PC-9 (cell line): ENCODE results near the gene AFF4. TPM values are rescaled to one million over a fixed set of nuclear protein-coding genes. Genes with fewer than 3 reads are reported as not detected.

Source experiments
- BruUV-seq: library from RNA; stranded (reverse); fragments of 400-500 nt; replicated peaks from 2 replicates; lab custom pipeline; 2021; lab: Mats Ljungman, UMichigan
- CTCF ChIA-PET: fragments of 300-600 bp; sonication (Branson Sonifier 250); formaldehyde crosslinking; loops from one replicate; lab custom pipeline; 2022; ENCODE audit warnings: antibody characterized with exemption; lab: Charles Lee
- POLR2A ChIA-PET: fragments of 300-600 bp; sonication (Branson Sonifier 250); formaldehyde crosslinking; loops from one replicate; lab custom pipeline; 2022; ENCODE audit warnings: antibody characterized with exemption; ENCODE audit not compliant: unreplicated experiment; lab: Charles Lee
- DNase-seq, 2 experiments: peaks; one replicate each; pipeline versions ENCODE4 v3.0.0 to v3.0.0-alpha.2; 2015 to 2022; ENCODE audit warnings: mixed read lengths in 1 of 2
- H2AFZ ChIP-seq: fragments of 200-600 bp; sonication (generic); 2 replicates; pipeline ENCODE4 v1.8.1; 2017; ENCODE audit warnings: antibody characterized with exemption
- H3F3A ChIP-seq: fragments of 200-600 bp; sonication (generic); 2 replicates; pipeline ENCODE4 v1.8.1; 2017; ENCODE audit warnings: antibody characterized with exemption, mild to moderate bottlenecking, low read depth; ENCODE audit not compliant: insufficient read depth
- H3K27ac ChIP-seq: fragments of 200-600 bp; sonication (generic); 2 replicates; pipeline ENCODE4 v1.6.1; 2016; ENCODE audit warnings: mixed run types
- H3K27me3 ChIP-seq: fragments of 200-600 bp; sonication (generic); 2 replicates; pipeline ENCODE4 v1.6.1; 2016; ENCODE audit warnings: low read depth, mixed run types; ENCODE audit not compliant: insufficient read depth
- H3K36me3 ChIP-seq: fragments of 200-600 bp; sonication (generic); 2 replicates; pipeline ENCODE4 v1.6.1; 2016; ENCODE audit warnings: low read depth, mixed run types
- H3K4me1 ChIP-seq: fragments of 200-600 bp; sonication (generic); replicated peaks from 2 replicates; pipeline ENCODE4 v1.6.1; 2016; ENCODE audit warnings: mixed run types; ENCODE audit not compliant: insufficient read depth
- H3K4me2 ChIP-seq: fragments of 200-600 bp; sonication (generic); 2 replicates; pipeline ENCODE4 v1.6.1; 2017; ENCODE audit warnings: mixed run types
- H3K4me3 ChIP-seq: fragments of 200-600 bp; sonication (generic); 2 replicates; pipeline ENCODE4 v1.6.1; 2016; ENCODE audit warnings: mixed run types
- H3K79me2 ChIP-seq: fragments of 200-600 bp; sonication (generic); 2 replicates; pipeline ENCODE4 v1.6.1; 2017; ENCODE audit warnings: low read depth, mixed run types
- H3K9me2 ChIP-seq: fragments of 200-600 bp; sonication (generic); 2 replicates; pipeline ENCODE4 v1.8.1; 2017; ENCODE audit warnings: mild to moderate bottlenecking; ENCODE audit not compliant: insufficient read depth
- H3K9me3 ChIP-seq: fragments of 200-600 bp; sonication (generic); 2 replicates; pipeline ENCODE4 v1.8.1; 2016; ENCODE audit warnings: low read depth; ENCODE audit not compliant: insufficient read depth
- H4K20me1 ChIP-seq: fragments of 200-600 bp; sonication (generic); 2 replicates; pipeline ENCODE4 v1.8.1; 2017; ENCODE audit not compliant: insufficient read depth
- EZH2 ChIP-seq: fragments of 200-600 bp; sonication (generic); IDR thresholded peaks from 2 replicates; pipeline ENCODE4 v1.8.0; 2017; ENCODE audit warnings: antibody characterized with exemption, low read depth
- intact Hi-C: fragments of 100-400 bp; cut with micrococcal nuclease; formaldehyde crosslinking; loops from one replicate; pipeline ENCODE4 v1.10.0; 2022; ENCODE audit not compliant: unreplicated experiment
- total RNA-seq: library from RNA; stranded (reverse); gene quantifications from 2 replicates; pipeline ENCODE4 v1.2.3, GENCODE V29; 2021
- TF ChIP-seq, protein P1 (sequence below): fragments of 200-600 bp; sonication (generic); conservative IDR thresholded peaks from 2 replicates; pipeline ENCODE4 v1.6.1; 2017; ENCODE audit warnings: mixed run types, antibody characterized with exemption, mild to moderate bottlenecking, moderate library complexity

The AFF4 gene
- total RNA-seq, 1 experiment from 2014 or later: 59.5 TPM

DNA sequence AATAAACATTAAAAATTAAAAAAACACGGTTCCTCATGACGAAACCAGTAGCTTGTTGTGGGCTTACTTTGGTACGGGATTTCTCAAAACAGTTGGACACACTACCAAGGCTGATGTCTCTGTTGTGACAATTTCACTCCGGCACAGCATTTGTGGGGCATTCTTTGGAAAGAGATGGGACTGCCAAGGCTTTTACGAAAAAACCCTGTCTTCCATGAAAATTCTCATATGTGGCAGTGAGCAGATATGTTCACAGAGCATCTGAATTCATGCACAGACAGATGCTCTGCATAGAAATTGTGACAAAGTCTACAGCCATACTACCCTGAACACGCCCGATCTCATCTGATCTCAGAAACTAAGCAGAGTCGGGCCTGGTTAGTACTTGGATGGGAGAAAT, 115.2 kb downstream of the AFF4 start:
- no peak for DNase-seq
- Histone ChIP-seq H3K4me3 (no peak overlapping the region), H3K4me2 (no peak overlapping the region), H3K36me3 (no peaks in the 10 kb centered on the region), H3K27me3 (no peaks in the 10 kb centered on the region), H4K20me1 (no peaks in the 10 kb centered on the region), H3K4me1 (peaks cover 9% of the 10 kb centered on the region), H3K9me2 (no peaks in the 10 kb centered on the region), H3K27ac (no peak overlapping the region), H3K79me2 (no peaks in the 10 kb centered on the region), H3F3A (0 out of 2 replicates have a peak, but pooled peaks cover 6% of the 10 kb centered on the region), H2AFZ (no peak overlapping the region), H3K9me3 (no peaks in the 10 kb centered on the region)
- intact Hi-C loops: no loop called here
- BruUV-seq: no TSS peak
- CTCF ChIA-PET: interaction anchor here (0.6 kb wide), 1 partner anchor 300 kb away, joined by 4 read pairs; no protein-coding TSS in a partner anchor
- TF ChIP-seq, protein P1, sequence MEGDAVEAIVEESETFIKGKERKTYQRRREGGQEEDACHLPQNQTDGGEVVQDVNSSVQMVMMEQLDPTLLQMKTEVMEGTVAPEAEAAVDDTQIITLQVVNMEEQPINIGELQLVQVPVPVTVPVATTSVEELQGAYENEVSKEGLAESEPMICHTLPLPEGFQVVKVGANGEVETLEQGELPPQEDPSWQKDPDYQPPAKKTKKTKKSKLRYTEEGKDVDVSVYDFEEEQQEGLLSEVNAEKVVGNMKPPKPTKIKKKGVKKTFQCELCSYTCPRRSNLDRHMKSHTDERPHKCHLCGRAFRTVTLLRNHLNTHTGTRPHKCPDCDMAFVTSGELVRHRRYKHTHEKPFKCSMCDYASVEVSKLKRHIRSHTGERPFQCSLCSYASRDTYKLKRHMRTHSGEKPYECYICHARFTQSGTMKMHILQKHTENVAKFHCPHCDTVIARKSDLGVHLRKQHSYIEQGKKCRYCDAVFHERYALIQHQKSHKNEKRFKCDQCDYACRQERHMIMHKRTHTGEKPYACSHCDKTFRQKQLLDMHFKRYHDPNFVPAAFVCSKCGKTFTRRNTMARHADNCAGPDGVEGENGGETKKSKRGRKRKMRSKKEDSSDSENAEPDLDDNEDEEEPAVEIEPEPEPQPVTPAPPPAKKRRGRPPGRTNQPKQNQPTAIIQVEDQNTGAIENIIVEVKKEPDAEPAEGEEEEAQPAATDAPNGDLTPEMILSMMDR: no peak
- no peak for TF ChIP-seq EZH2
- POLR2A ChIA-PET: no interaction called here

- Histone ChIP-seq H3K27me3 (no peaks in the 10 kb centered on the region), H3K36me3 (no peaks in the 10 kb centered on the region), H2AFZ (0 out of 2 replicates have a peak overlapping the region, but pooled peaks have one; percentile 33), H3K79me2 (no peaks in the 10 kb centered on the region), H3K9me3 (no peaks in the 10 kb centered on the region), H3K4me2 (peak overlapping the region; percentile 54), H3K4me3 (no peak overlapping the region), H3K27ac (peak overlapping the region; percentile 90), H3K4me1 (peaks cover 56% of the 10 kb centered on the region), H3F3A (peaks cover 53% of the 10 kb centered on the region), H4K20me1 (no peaks in the 10 kb centered on the region), H3K9me2 (no peaks in the 10 kb centered on the region)
- CTCF ChIA-PET: no interaction called here
- POLR2A ChIA-PET: no interaction called here
- TF ChIP-seq EZH2: no peak
- TF ChIP-seq, protein P1: no peak
- peak in 1 of 2 experiments; percentile 76 for DNase-seq
- BruUV-seq: no TSS peak
- intact Hi-C loops: no loop called here
Observed at GRCh38 chr5:132841305-132841704, 122.1 kb downstream of the AFF4 start.

DNA sequence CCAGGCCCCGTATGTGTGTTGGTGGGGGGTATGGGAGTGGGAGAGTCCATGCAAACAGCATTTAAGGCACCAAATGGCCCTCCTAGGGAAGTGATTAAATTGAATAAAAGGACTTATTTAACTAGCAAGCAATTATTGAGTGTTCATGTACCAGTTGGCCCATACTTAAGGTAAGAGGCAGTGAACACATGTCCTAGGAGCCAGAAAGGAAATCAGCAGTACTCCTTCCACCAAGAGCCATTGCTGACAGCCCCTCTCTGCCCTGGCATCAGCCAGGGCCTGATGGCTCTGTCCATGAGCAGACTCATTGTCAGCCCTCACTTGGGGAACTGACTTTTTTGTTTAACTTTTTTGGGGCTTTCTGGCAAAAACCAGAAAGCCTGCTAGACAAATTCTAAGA, 122.5 kb downstream of the AFF4 start:
- no peak for DNase-seq
- Histone ChIP-seq H2AFZ (0 out of 2 replicates have a peak overlapping the region, but pooled peaks have one; percentile 33), H3K4me1 (peaks cover 59% of the 10 kb centered on the region), H3K79me2 (no peaks in the 10 kb centered on the region), H3K27me3 (no peaks in the 10 kb centered on the region), H3K9me2 (no peaks in the 10 kb centered on the region), H3K36me3 (no peaks in the 10 kb centered on the region), H4K20me1 (no peaks in the 10 kb centered on the region), H3K4me2 (peak overlapping the region; percentile 54), H3F3A (peaks cover 53% of the 10 kb centered on the region), H3K9me3 (no peaks in the 10 kb centered on the region), H3K27ac (peak overlapping the region; percentile 90), H3K4me3 (0 out of 2 replicates have a peak overlapping the region, but pooled peaks have one; percentile 16)
- TF ChIP-seq EZH2: no peak
- TF ChIP-seq, protein P1: no peak
- intact Hi-C loops: no loop called here
- no TSS peak for BruUV-seq
- CTCF ChIA-PET: no interaction called here
- POLR2A ChIA-PET: no interaction called here
